K562 (cell line): ENCODE measurements around the gene OPN5. TPM values are rescaled to one million over a fixed set of nuclear protein-coding genes. Genes with fewer than 3 reads are reported as not detected.
A peak's percentile ranks its signal among the peaks of the same experiment; 100 is the strongest.

Source experiments
- DACH1 ChIP-seq: fragments of 450-650 bp; IDR thresholded peaks from 2 replicates; pipeline ENCODE4 v1.6.1; 2018; ENCODE audit not compliant: partially characterized antibody
- DIDO1 ChIP-seq: fragments of 450-650 bp; IDR thresholded peaks from 2 replicates; pipeline ENCODE4 v1.6.1; 2016; ENCODE audit warnings: low read depth, missing biosample characterization, missing genetic modification characterization
- E2F6 ChIP-seq, 2 experiments: IDR thresholded peaks; 2 replicates each; pipeline ENCODE4 v1.6.1; 2011; ENCODE audit warnings: borderline replicate concordance in 1 of 2, control low read depth in 1 of 2, low read depth in 1 of 2, low read length in 1 of 2, mild to moderate bottlenecking in 1 of 2, mixed read lengths in 1 of 2, moderate library complexity in 1 of 2; ENCODE audit not compliant: insufficient read depth in 1 of 2, insufficient read length in 1 of 2, poor library complexity in 1 of 2, severe bottlenecking in 1 of 2; ENCODE audit errors: extremely low read depth in 1 of 2
- ELF4 ChIP-seq: fragments of 450-650 bp; formaldehyde crosslinking; IDR thresholded peaks from 2 replicates; pipeline ENCODE4 v1.4.0; 2022; ENCODE audit warnings: missing genetic modification characterization
- ESRRA ChIP-seq: fragments of 450-650 bp; IDR thresholded peaks from 2 replicates; pipeline ENCODE4 v1.6.1; 2014; ENCODE audit warnings: low read depth, mild to moderate bottlenecking, moderate library complexity, borderline replicate concordance
- FIP1L1 ChIP-seq: fragments of 200-400 bp; formaldehyde crosslinking; IDR thresholded peaks from 2 replicates; pipeline ENCODE4 v1.6.1; 2018; ENCODE audit warnings: mild to moderate bottlenecking, low read depth, low read length; ENCODE audit not compliant: poor library complexity, severe bottlenecking
- JUNB ChIP-seq: fragments of 450-650 bp; formaldehyde crosslinking; conservative IDR thresholded peaks from 2 replicates; pipeline ENCODE4 v1.4.0; 2020; ENCODE audit warnings: mild to moderate bottlenecking
- MCM2 ChIP-seq: fragments of 450-650 bp; IDR thresholded peaks from 2 replicates; pipeline ENCODE4 v1.6.1; 2017; ENCODE audit warnings: low read depth, mild to moderate bottlenecking
- NBN ChIP-seq: fragments of 450-650 bp; IDR thresholded peaks from 2 replicates; pipeline ENCODE4 v1.6.1; 2016; ENCODE audit warnings: low read depth, mild to moderate bottlenecking
- NFYB ChIP-seq: IDR thresholded peaks from 2 replicates; pipeline ENCODE4 v1.6.1; 2011; ENCODE audit warnings: mild to moderate bottlenecking, moderate library complexity; ENCODE audit not compliant: insufficient read length; ENCODE audit errors: extremely low read depth
- POLR2B ChIP-seq: fragments of 450-650 bp; IDR thresholded peaks from 2 replicates; pipeline ENCODE4 v1.6.1; 2018; ENCODE audit warnings: low read depth; ENCODE audit not compliant: partially characterized antibody
- POU5F1 ChIP-seq: fragments of 150-350 bp; IDR thresholded peaks from 2 replicates; pipeline ENCODE4 v1.6.1; 2014; ENCODE audit warnings: borderline replicate concordance, low read length, low read depth, mild to moderate bottlenecking; ENCODE audit not compliant: partially characterized antibody
- RNF219 ChIP-seq: fragments of 250-450 bp; sonication (Bioruptor Pico); IDR thresholded peaks from 2 replicates; pipeline ENCODE4 v1.5.0; 2022; ENCODE audit warnings: mild to moderate bottlenecking
- SAP30 ChIP-seq: fragments of 200-600 bp; sonication (generic); IDR thresholded peaks from 2 replicates; pipeline ENCODE4 v1.6.1; 2012; ENCODE audit warnings: borderline replicate concordance, low read depth, mild to moderate bottlenecking, moderate library complexity, low read length, control low read depth, inconsistent platforms; ENCODE audit not compliant: insufficient read depth, poor library complexity, severe bottlenecking
- SMC3 ChIP-seq: conservative IDR thresholded peaks from 2 replicates; pipeline ENCODE4 v1.6.1; 2011; ENCODE audit warnings: low read depth, low read length, improper control_type of control experiment; ENCODE audit not compliant: insufficient read depth
- SP2 ChIP-seq: IDR thresholded peaks from 2 replicates; pipeline ENCODE4 v1.6.1; 2011; ENCODE audit warnings: mild to moderate bottlenecking, low read depth, low read length, moderate library complexity; ENCODE audit not compliant: poor library complexity, severe bottlenecking; ENCODE audit errors: extremely low read depth
- TCFL5 ChIP-seq: fragments of 250-450 bp; sonication (Bioruptor Pico); conservative IDR thresholded peaks from 2 replicates; pipeline ENCODE4 v1.6.1; 2021; ENCODE audit warnings: mild to moderate bottlenecking, moderate library complexity, matching md5 sums
- TFAP4 ChIP-seq: sonication (generic); formaldehyde crosslinking; IDR thresholded peaks from 2 replicates; pipeline ENCODE4 v1.8.0; 2022; ENCODE audit warnings: missing genetic modification reagents, mild to moderate bottlenecking, moderate library complexity, borderline replicate concordance
- XRCC4 ChIP-seq: IDR thresholded peaks from one replicate; pipeline ENCODE4 v1.6.1; 2011; ENCODE audit not compliant: insufficient read depth, insufficient read length; ENCODE audit errors: extremely low read depth
- ZKSCAN8 ChIP-seq: fragments of 200-800 bp; sonication (Bioruptor generic); IDR thresholded peaks from 2 replicates; pipeline ENCODE4 v1.6.1; 2016; ENCODE audit warnings: missing genetic modification characterization, missing compliant biosample characterization
- polyA plus RNA-seq, 8 experiments: library from polyadenylated mRNA; depleted of rRNA in 4 of 8; stranded (reverse) in 5 of 8; unstranded in 3 of 8; fragments of >200 nt; fragmentation: Nextera tagmentation in 2 of 8; fragmentation: Illumina TruSeq in 1 of 8; extraction: Ambion mirVana in 2 of 8; extraction: Trizol in 1 of 8; gene quantifications; 2 replicates each; pipeline versions ENCODE4 v1.2.1 to v1.2.3, GENCODE V29; 2011 to 2014; ENCODE audit warnings: inconsistent platforms in 1 of 8, missing spikeins in 1 of 8
- total RNA-seq, 7 experiments: library from RNA; depleted of rRNA in 6 of 7; stranded (reverse); fragments of >200 nt in 6 of 7; fragmentation: Illumina TruSeq in 2 of 7; extraction: Trizol in 2 of 7; gene quantifications; 2 replicates each; pipeline versions ENCODE4 v1.2.1 to v1.2.3, GENCODE V29; 2011 to 2021; ENCODE audit warnings: low replicate concordance in 1 of 7

The OPN5 gene
- total and polyA plus RNA-seq, 9 of the 15 experiments (the other 6 are each of a cell fraction or from before 2014, with no cell fraction given): not detected

GRCh38 chr6:47787620-47788497 is 6.0 kb downstream of the OPN5 start (continued):
- TF ChIP-seq FIP1L1 (no peak), MCM2 (no peak), SAP30 (no peak), ESRRA (no peak), TFAP4 (CRISPR knock-in tag) (peak; percentile 18; the same call in 1 of the 2 replicates), JUNB (CRISPR knock-in tag) (no peak), NFYB (no peak), ELF4 (no peak), TCFL5 (CRISPR knock-in tag) (no peak), E2F6 (IDR thresholded peaks at IDR 0.05; ENCODE audit: borderline replicate concordance in 1 of 2, extremely low read depth in 1 of 2, insufficient read depth in 1 of 2, insufficient read length in 1 of 2, low read depth in 1 of 2, low read length in 1 of 2, poor library complexity in 1 of 2, severe bottlenecking in 1 of 2) (no peak), SMC3 (peak; percentile 92), XRCC4 (no peak), NBN (no peak), POLR2B (no peak), RNF219 (CRISPR knock-in tag) (no peak), DACH1 (no peak), POU5F1 (no peak), SP2 (no peak), ZKSCAN8 (CRISPR knock-in tag) (no peak), DIDO1 (tag) (no peak)
